K562 (cell line): ENCODE measurements around the gene FCSK. TPM values are rescaled to one million over a fixed set of nuclear protein-coding genes. Genes with fewer than 3 reads are reported as not detected.

Experiments
- ARID1B ChIP-seq: fragments of 450-650 bp; IDR thresholded peaks from 2 replicates; pipeline ENCODE4 v1.6.1; 2016; ENCODE audit warnings: antibody characterized with exemption, mild to moderate bottlenecking, inconsistent platforms
- BCOR ChIP-seq: fragments of 450-650 bp; IDR thresholded peaks from 2 replicates; pipeline ENCODE4 v1.6.1; 2016
- BRD9 ChIP-seq: fragments of 450-650 bp; IDR thresholded peaks from 2 replicates; pipeline ENCODE4 v1.6.1; 2018; ENCODE audit warnings: low read depth; ENCODE audit not compliant: partially characterized antibody
- NCOA4 ChIP-seq: fragments of 450-650 bp; IDR thresholded peaks from 2 replicates; pipeline ENCODE4 v1.6.1; 2018; ENCODE audit warnings: mild to moderate bottlenecking; ENCODE audit not compliant: partially characterized antibody
- SIX5 ChIP-seq, 2 experiments: IDR thresholded peaks; 2 replicates each; pipeline ENCODE4 v1.6.1; 2011; ENCODE audit warnings: low read length in 2 of 2, borderline replicate concordance in 1 of 2, low read depth in 1 of 2, mild to moderate bottlenecking in 1 of 2, moderate library complexity in 1 of 2; ENCODE audit not compliant: insufficient read depth in 1 of 2
- TSC22D4 ChIP-seq: fragments of 450-650 bp; IDR thresholded peaks from 2 replicates; pipeline ENCODE4 v1.6.1; 2016; ENCODE audit warnings: missing genetic modification characterization, missing biosample characterization, control low read depth
- ZNF316 ChIP-seq: fragments of 450-650 bp; IDR thresholded peaks from 2 replicates; pipeline ENCODE4 v1.6.1; 2016
- ZNF347 ChIP-seq: fragments of 450-650 bp; formaldehyde crosslinking; IDR thresholded peaks from 2 replicates; pipeline ENCODE4 v1.4.0; 2020; ENCODE audit warnings: low read depth, mild to moderate bottlenecking, moderate library complexity
- polyA plus RNA-seq, 8 experiments: library from polyadenylated mRNA; depleted of rRNA in 4 of 8; stranded (reverse) in 5 of 8; unstranded in 3 of 8; fragments of >200 nt; fragmentation: Nextera tagmentation in 2 of 8; fragmentation: Illumina TruSeq in 1 of 8; extraction: Ambion mirVana in 2 of 8; extraction: Trizol in 1 of 8; gene quantifications; 2 replicates each; pipeline versions ENCODE4 v1.2.1 to v1.2.3, GENCODE V29; 2011 to 2014; ENCODE audit warnings: inconsistent platforms in 1 of 8, missing spikeins in 1 of 8
- total RNA-seq, 7 experiments: library from RNA; depleted of rRNA in 6 of 7; stranded (reverse); fragments of >200 nt in 6 of 7; fragmentation: Illumina TruSeq in 2 of 7; extraction: Trizol in 2 of 7; gene quantifications; 2 replicates each; pipeline versions ENCODE4 v1.2.1 to v1.2.3, GENCODE V29; 2011 to 2021; ENCODE audit warnings: low replicate concordance in 1 of 7
- TF ChIP-seq, protein P1 (sequence below), 2 experiments: fragments of 450-650 bp in 1 of 2; sonication (generic) in 1 of 2; formaldehyde crosslinking in 1 of 2; IDR thresholded peaks; 2 replicates each; pipeline versions ENCODE4 v1.7.1 to v1.9.0; 2016 to 2022; ENCODE audit warnings: inconsistent platforms in 1 of 2, mild to moderate bottlenecking in 1 of 2, missing genetic modification reagents in 1 of 2
- TF ChIP-seq, protein P2 (sequence below): fragments of 450-650 bp; conservative IDR thresholded peaks from 2 replicates; pipeline ENCODE4 v1.6.1; 2016; ENCODE audit warnings: missing genetic modification characterization, low read depth, mild to moderate bottlenecking, missing compliant biosample characterization, moderate library complexity
- TF ChIP-seq, protein P3 (sequence below): sonication (generic); formaldehyde crosslinking; IDR thresholded peaks from 2 replicates; pipeline ENCODE4 v1.8.0; 2022; ENCODE audit warnings: mild to moderate bottlenecking, missing genetic modification reagents, borderline replicate concordance
- TF ChIP-seq, protein P4 (sequence below), 2 experiments: IDR thresholded peaks in 1 of 2; conservative IDR thresholded peaks in 1 of 2; 2 replicates each; pipeline ENCODE4 v1.6.1; 2016; ENCODE audit warnings: low read depth in 2 of 2, mild to moderate bottlenecking in 1 of 2, missing compliant biosample characterization in 1 of 2, missing genetic modification characterization in 1 of 2, moderate library complexity in 1 of 2

FCSK gene
- total and polyA plus RNA-seq, 9 of the 15 experiments (the other 6 are each of a cell fraction or from before 2014, with no cell fraction given), result 0.92 to 18.6 (median 8.3) TPM

DNA sequence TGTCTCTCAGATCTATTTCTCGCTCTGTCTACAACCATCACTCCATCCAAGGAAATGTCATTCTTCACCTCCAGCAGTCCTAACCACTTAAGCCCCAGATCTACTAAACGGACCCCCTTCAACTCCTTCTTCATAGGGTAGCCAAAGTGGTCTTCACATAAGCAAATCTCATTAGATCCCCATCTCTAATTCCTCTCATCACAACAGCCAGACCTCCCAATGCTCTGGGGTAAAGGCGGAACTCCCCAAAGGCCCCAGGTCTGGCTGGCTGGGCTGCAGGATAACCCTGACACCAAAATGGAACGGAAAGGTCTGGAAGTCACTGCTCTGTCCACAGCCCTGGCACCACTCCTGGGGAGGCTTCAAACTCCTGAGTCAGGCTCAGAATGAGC is 26.6 kb upstream of the FCSK start (continued):
- TF ChIP-seq, protein P1, sequence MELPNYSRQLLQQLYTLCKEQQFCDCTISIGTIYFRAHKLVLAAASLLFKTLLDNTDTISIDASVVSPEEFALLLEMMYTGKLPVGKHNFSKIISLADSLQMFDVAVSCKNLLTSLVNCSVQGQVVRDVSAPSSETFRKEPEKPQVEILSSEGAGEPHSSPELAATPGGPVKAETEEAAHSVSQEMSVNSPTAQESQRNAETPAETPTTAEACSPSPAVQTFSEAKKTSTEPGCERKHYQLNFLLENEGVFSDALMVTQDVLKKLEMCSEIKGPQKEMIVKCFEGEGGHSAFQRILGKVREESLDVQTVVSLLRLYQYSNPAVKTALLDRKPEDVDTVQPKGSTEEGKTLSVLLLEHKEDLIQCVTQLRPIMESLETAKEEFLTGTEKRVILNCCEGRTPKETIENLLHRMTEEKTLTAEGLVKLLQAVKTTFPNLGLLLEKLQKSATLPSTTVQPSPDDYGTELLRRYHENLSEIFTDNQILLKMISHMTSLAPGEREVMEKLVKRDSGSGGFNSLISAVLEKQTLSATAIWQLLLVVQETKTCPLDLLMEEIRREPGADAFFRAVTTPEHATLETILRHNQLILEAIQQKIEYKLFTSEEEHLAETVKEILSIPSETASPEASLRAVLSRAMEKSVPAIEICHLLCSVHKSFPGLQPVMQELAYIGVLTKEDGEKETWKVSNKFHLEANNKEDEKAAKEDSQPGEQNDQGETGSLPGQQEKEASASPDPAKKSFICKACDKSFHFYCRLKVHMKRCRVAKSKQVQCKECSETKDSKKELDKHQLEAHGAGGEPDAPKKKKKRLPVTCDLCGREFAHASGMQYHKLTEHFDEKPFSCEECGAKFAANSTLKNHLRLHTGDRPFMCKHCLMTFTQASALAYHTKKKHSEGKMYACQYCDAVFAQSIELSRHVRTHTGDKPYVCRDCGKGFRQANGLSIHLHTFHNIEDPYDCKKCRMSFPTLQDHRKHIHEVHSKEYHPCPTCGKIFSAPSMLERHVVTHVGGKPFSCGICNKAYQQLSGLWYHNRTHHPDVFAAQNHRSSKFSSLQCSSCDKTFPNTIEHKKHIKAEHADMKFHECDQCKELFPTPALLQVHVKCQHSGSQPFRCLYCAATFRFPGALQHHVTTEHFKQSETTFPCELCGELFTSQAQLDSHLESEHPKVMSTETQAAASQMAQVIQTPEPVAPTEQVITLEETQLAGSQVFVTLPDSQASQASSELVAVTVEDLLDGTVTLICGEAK (IDR thresholded peaks at IDR 0.05), result peak; percentile 55; the same call in 1 of the 2 replicates
- TF ChIP-seq, protein P1 (CRISPR knock-in tag; IDR thresholded peaks at IDR 0.05), result no peak
- TF ChIP-seq TSC22D4 (tag) (no peak), BCOR (no peak), ZNF316 (peak; percentile 86), NCOA4 (no peak), SIX5 (IDR thresholded peaks at IDR 0.05; ENCODE audit: borderline replicate concordance in 1 of 2, insufficient read depth in 1 of 2, low read depth in 1 of 2, low read length in 2 of 2) (no peak), ARID1B (no peak), BRD9 (peak; percentile 52), ZNF347 (no peak)
- TF ChIP-seq, protein P2, sequence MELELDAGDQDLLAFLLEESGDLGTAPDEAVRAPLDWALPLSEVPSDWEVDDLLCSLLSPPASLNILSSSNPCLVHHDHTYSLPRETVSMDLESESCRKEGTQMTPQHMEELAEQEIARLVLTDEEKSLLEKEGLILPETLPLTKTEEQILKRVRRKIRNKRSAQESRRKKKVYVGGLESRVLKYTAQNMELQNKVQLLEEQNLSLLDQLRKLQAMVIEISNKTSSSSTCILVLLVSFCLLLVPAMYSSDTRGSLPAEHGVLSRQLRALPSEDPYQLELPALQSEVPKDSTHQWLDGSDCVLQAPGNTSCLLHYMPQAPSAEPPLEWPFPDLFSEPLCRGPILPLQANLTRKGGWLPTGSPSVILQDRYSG, result peak; percentile 81; the same call in 1 of the 2 replicates
- TF ChIP-seq, protein P3, sequence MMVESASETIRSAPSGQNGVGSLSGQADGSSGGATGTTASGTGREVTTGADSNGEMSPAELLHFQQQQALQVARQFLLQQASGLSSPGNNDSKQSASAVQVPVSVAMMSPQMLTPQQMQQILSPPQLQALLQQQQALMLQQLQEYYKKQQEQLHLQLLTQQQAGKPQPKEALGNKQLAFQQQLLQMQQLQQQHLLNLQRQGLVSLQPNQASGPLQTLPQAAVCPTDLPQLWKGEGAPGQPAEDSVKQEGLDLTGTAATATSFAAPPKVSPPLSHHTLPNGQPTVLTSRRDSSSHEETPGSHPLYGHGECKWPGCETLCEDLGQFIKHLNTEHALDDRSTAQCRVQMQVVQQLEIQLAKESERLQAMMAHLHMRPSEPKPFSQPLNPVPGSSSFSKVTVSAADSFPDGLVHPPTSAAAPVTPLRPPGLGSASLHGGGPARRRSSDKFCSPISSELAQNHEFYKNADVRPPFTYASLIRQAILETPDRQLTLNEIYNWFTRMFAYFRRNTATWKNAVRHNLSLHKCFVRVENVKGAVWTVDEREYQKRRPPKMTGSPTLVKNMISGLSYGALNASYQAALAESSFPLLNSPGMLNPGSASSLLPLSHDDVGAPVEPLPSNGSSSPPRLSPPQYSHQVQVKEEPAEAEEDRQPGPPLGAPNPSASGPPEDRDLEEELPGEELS (CRISPR knock-in tag), result no peak
- TF ChIP-seq, protein P4, sequence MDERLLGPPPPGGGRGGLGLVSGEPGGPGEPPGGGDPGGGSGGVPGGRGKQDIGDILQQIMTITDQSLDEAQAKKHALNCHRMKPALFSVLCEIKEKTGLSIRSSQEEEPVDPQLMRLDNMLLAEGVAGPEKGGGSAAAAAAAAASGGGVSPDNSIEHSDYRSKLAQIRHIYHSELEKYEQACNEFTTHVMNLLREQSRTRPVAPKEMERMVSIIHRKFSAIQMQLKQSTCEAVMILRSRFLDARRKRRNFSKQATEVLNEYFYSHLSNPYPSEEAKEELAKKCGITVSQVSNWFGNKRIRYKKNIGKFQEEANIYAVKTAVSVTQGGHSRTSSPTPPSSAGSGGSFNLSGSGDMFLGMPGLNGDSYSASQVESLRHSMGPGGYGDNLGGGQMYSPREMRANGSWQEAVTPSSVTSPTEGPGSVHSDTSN (CRISPR knock-in tag; IDR thresholded peaks at IDR 0.05; ENCODE audit: low read depth), result no peak
- TF ChIP-seq, protein P4 (tag; conservative IDR thresholded peaks at IDR 0.05; ENCODE audit: low read depth), result no peak
